K562 (cell line): ENCODE measurements around the gene ACP4. TPM values are rescaled to one million over a fixed set of nuclear protein-coding genes. Genes with fewer than 3 reads are reported as not detected.

Experiments
- ATAC-seq: fragments of 200-7000 bp; cut with Tn5 transposase; 3 replicates; pipeline ENCODE4 v1.9.1; 2020; ENCODE audit warnings: moderate library complexity
- BruUV-seq: library from RNA; stranded (reverse); fragments of 400-500 nt; replicated peaks from 2 replicates; lab custom pipeline; 2021; lab: Mats Ljungman, UMichigan
- CTCF ChIA-PET: fragments of 300-600 bp; formaldehyde crosslinking; extraction: SDS; loops from one replicate; lab custom pipeline; 2021; ENCODE audit warnings: low intra/inter-chr PET ratio; lab: Yijun Ruan, JAX
- POLR2A ChIA-PET: fragments of 300-600, 350-650 bp; sonication (Branson Sonifier 250); formaldehyde crosslinking; extraction: SDS; loops from one replicate; lab custom pipeline; 2021; ENCODE audit warnings: antibody characterized with exemption, inconsistent platforms; lab: Yijun Ruan, JAX
- DNase-seq, 4 experiments: peaks; one replicate each; pipeline versions ENCODE4 v3.0.0 to v3.0.0-alpha.2; 2011 to 2018; ENCODE audit warnings: low spot score in 3 of 4, mixed read lengths in 3 of 4; ENCODE audit errors: extremely low read depth in 1 of 4
- FAIRE-seq: peaks from 2 replicates; lab custom pipeline; 2011; peaks lifted over from hg19 to GRCh38; lab: Jason Lieb, UNC
- H2AFZ ChIP-seq: 2 replicates; pipeline ENCODE4 v1.6.0; 2011; ENCODE audit warnings: low read depth, low read length, control low read depth, inconsistent platforms
- H3K27ac ChIP-seq: fragments of 200-600 bp; 3 replicates; pipeline ENCODE4 v1.8.0; 2011; ENCODE audit warnings: low read depth, mild to moderate bottlenecking, control low read depth, inconsistent platforms, low read length, moderate library complexity, mixed read lengths; ENCODE audit errors: extremely low read depth
- H3K27me3 ChIP-seq, 2 experiments: fragments of 300-600 bp in 1 of 2; 2 replicates in 1 of 2; 3 replicates in 1 of 2; pipeline versions ENCODE4 v1.6.0 to v1.8.0; 2011; ENCODE audit warnings: inconsistent platforms in 2 of 2, low read length in 2 of 2, mild to moderate bottlenecking in 1 of 2, mixed read lengths in 1 of 2, moderate library complexity in 1 of 2; ENCODE audit not compliant: control insufficient read depth in 2 of 2, insufficient read depth in 2 of 2
- H3K36me3 ChIP-seq: fragments of 300-600 bp; 3 replicates; pipeline ENCODE4 v1.8.0; 2011; ENCODE audit warnings: mild to moderate bottlenecking, low read length, inconsistent platforms; ENCODE audit not compliant: control insufficient read depth, insufficient read depth
- H3K4me1 ChIP-seq, 2 experiments: fragments of 200-600 bp in 1 of 2; replicated peaks in 1 of 2; 2 replicates in 1 of 2; 3 replicates in 1 of 2; pipeline versions ENCODE4 v1.5.1 to v1.8.0; 2011; ENCODE audit warnings: inconsistent platforms in 2 of 2, low read length in 2 of 2, mild to moderate bottlenecking in 1 of 2, mixed read lengths in 1 of 2, moderate library complexity in 1 of 2; ENCODE audit not compliant: control insufficient read depth in 2 of 2, insufficient read depth in 2 of 2
- H3K4me2 ChIP-seq: 2 replicates; pipeline ENCODE4 v1.6.1; 2011; ENCODE audit warnings: low read length, control low read depth, inconsistent platforms, mixed read lengths; ENCODE audit not compliant: insufficient read depth
- H3K4me3 ChIP-seq: fragments of 200-600 bp; sonication (generic), shearing (Covaris generic); 2 replicates; pipeline ENCODE4 v1.5.1; 2016; ENCODE audit warnings: control low read depth, inconsistent platforms
- H3K79me2 ChIP-seq: fragments of 200-600 bp; 3 replicates; pipeline ENCODE4 v1.8.0; 2011; ENCODE audit warnings: low read length, inconsistent platforms; ENCODE audit not compliant: control insufficient read depth, insufficient read depth
- H3K9ac ChIP-seq, 2 experiments: 2 replicates each; pipeline versions ENCODE4 v1.6.0 to v1.6.1; 2011; ENCODE audit warnings: low read depth in 2 of 2, low read length in 2 of 2, control low read depth in 1 of 2, inconsistent platforms in 1 of 2, mild to moderate bottlenecking in 1 of 2, mixed read lengths in 1 of 2; ENCODE audit not compliant: insufficient read depth in 1 of 2
- H3K9me1 ChIP-seq: one replicate; pipeline ENCODE4 v1.6.0; 2011; ENCODE audit warnings: inconsistent platforms, mild to moderate bottlenecking, low read length, moderate library complexity; ENCODE audit not compliant: control insufficient read depth, insufficient read depth
- H3K9me3 ChIP-seq: replicated peaks from 2 replicates; pipeline ENCODE4 v1.5.1; 2011; ENCODE audit warnings: low read depth, low read length, inconsistent platforms; ENCODE audit not compliant: control insufficient read depth, insufficient read depth
- H4K20me1 ChIP-seq: replicated peaks from 2 replicates; pipeline ENCODE4 v1.6.1; 2011; ENCODE audit warnings: low read length, inconsistent platforms, mixed read lengths; ENCODE audit not compliant: control insufficient read depth, insufficient read depth
- BHLHE40 ChIP-seq: IDR thresholded peaks from 2 replicates; pipeline ENCODE4 v1.6.1; 2011; ENCODE audit warnings: low read length, improper control_type of control experiment
- CBFA2T3 ChIP-seq: fragments of 450-650 bp; IDR thresholded peaks from 2 replicates; pipeline ENCODE4 v1.6.1; 2017
- IRF1 ChIP-seq: sonication (generic); formaldehyde crosslinking; IDR thresholded peaks from 2 replicates; pipeline ENCODE4 v1.8.0; 2022; ENCODE audit warnings: missing genetic modification reagents, mild to moderate bottlenecking, borderline replicate concordance
- RERE ChIP-seq: sonication (generic); formaldehyde crosslinking; IDR thresholded peaks from 2 replicates; pipeline ENCODE4 v1.8.0; 2023; ENCODE audit warnings: missing genetic modification reagents, mild to moderate bottlenecking, borderline replicate concordance
- WGBS: fragments of 100-300 bp; shearing (Covaris generic); methylation state at CpG from one replicate; pipeline ENCODE4 v1.1.6; 2016; ENCODE audit warnings: low coverage, mixed read lengths; ENCODE audit not compliant: insufficient coverage; ENCODE audit errors: missing lambda C conversion rate; 5-methylcytosine and 5-hydroxymethylcytosine counted together
- in situ Hi-C: fragments of 300-500 bp; cut with MboI; formaldehyde crosslinking; loops from 4 replicates; pipeline ENCODE4 v1.15.0; 2018; ENCODE audit warnings: inconsistent platforms, mixed read lengths
- intact Hi-C: fragments of 100-400 bp; cut with micrococcal nuclease; formaldehyde crosslinking; loops from 2 replicates; pipeline ENCODE4 v1.14.2; 2022
- polyA plus RNA-seq, 8 experiments: library from polyadenylated mRNA; depleted of rRNA in 4 of 8; stranded (reverse) in 5 of 8; unstranded in 3 of 8; fragments of >200 nt; fragmentation: Nextera tagmentation in 2 of 8; fragmentation: Illumina TruSeq in 1 of 8; extraction: Ambion mirVana in 2 of 8; extraction: Trizol in 1 of 8; gene quantifications; 2 replicates each; pipeline versions ENCODE4 v1.2.1 to v1.2.3, GENCODE V29; 2011 to 2014; ENCODE audit warnings: inconsistent platforms in 1 of 8, missing spikeins in 1 of 8
- total RNA-seq, 7 experiments: library from RNA; depleted of rRNA in 6 of 7; stranded (reverse); fragments of >200 nt in 6 of 7; fragmentation: Illumina TruSeq in 2 of 7; extraction: Trizol in 2 of 7; gene quantifications; 2 replicates each; pipeline versions ENCODE4 v1.2.1 to v1.2.3, GENCODE V29; 2011 to 2021; ENCODE audit warnings: low replicate concordance in 1 of 7

ACP4 gene
- total and polyA plus RNA-seq, 9 of the 15 experiments (the other 6 are each of a cell fraction or from before 2014, with no cell fraction given): not detected

- peaks cover 8% of the 10 kb centered on the region for H3K9me3 ChIP-seq
- H3K4me1 ChIP-seq: peaks cover 52 to 72% of the 10 kb centered on the region in 2 experiments
- peak overlapping the region; percentile 93 for H3K4me2 ChIP-seq
- no peaks in the 10 kb centered on the region for H3K36me3 ChIP-seq
- no peaks in the 10 kb centered on the region; a peak in 1 of 5 replicates for H3K27me3 ChIP-seq
- H3K4me3 ChIP-seq: no peak overlapping the region
- ChIA-PET CTCF (no interaction called here), POLR2A (interaction anchor here (1.1 to 8.6 kb wide), 3 partner anchors 8 to 16 kb away, joined by 3 to 70 read pairs (median 3); no protein-coding TSS in a partner anchor)
- peak overlapping the region in 1 of 2 experiments; percentile 28; a peak in 1 of 4 replicates for H3K9ac ChIP-seq
- peaks cover 2% of the 10 kb centered on the region for H3K9me1 ChIP-seq
- BruUV-seq: no TSS peak
- FAIRE-seq (no peak), ATAC-seq (no peak), DNase-seq (no peak)
- peak; percentile 55; the same call in 1 of the 2 replicates for TF ChIP-seq RERE (CRISPR knock-in tag)
- no peak for TF ChIP-seq IRF1 (CRISPR knock-in tag)
- TF ChIP-seq CBFA2T3: peak; percentile 27; the same call in 1 of the 2 replicates
- TF ChIP-seq BHLHE40: peak; percentile 12; the same call in 1 of the 2 replicates
- intact Hi-C loops (no loop called here), in situ Hi-C loops (no loop called here)
- no peaks in the 10 kb centered on the region for H4K20me1 ChIP-seq
- H2AFZ ChIP-seq: no peak overlapping the region
- H3K27ac ChIP-seq: no peak overlapping the region
- 0 out of 3 replicates have a peak, but pooled peaks cover 6% of the 10 kb centered on the region for H3K79me2 ChIP-seq
- 62% methylated on average over 11 of the region's 12 CpGs for WGBS
Measured at GRCh38 chr19:50818859-50819472, 28.8 kb downstream of the ACP4 start.
